H9 (cell line): ENCODE measurements around the gene TRRAP. TPM values are rescaled to one million over a fixed set of nuclear protein-coding genes. Genes with fewer than 3 reads are reported as not detected.

Experiments used
- DNase-seq: peaks from one replicate; pipeline ENCODE4 v3.0.0-alpha.2; 2017
- H2AFZ ChIP-seq: one replicate; pipeline ENCODE4 v1.6.1; 2013; ENCODE audit warnings: mild to moderate bottlenecking, low read length, control low read depth, moderate library complexity
- H2AK5ac ChIP-seq: 2 replicates; pipeline ENCODE4 v1.6.1; 2013; ENCODE audit warnings: low read length, control low read depth, mixed read lengths; ENCODE audit not compliant: insufficient read length
- H2BK120ac ChIP-seq: one replicate; pipeline ENCODE4 v1.6.1; 2013; ENCODE audit warnings: low read depth, mild to moderate bottlenecking, low read length, control low read depth, inconsistent platforms; ENCODE audit not compliant: poor library complexity, severe bottlenecking
- H2BK12ac ChIP-seq: 2 replicates; pipeline ENCODE4 v1.6.1; 2013; ENCODE audit warnings: low read length, control low read depth, mixed read lengths, low read depth; ENCODE audit not compliant: insufficient read length
- H2BK15ac ChIP-seq: 2 replicates; pipeline ENCODE4 v1.6.1; 2013; ENCODE audit warnings: low read depth, low read length, control low read depth
- H2BK20ac ChIP-seq: one replicate; pipeline ENCODE4 v1.6.1; 2013; ENCODE audit warnings: low read depth, mild to moderate bottlenecking, low read length, control low read depth, inconsistent platforms; ENCODE audit not compliant: poor library complexity, severe bottlenecking
- H2BK5ac ChIP-seq: 2 replicates; pipeline ENCODE4 v1.6.1; 2013; ENCODE audit warnings: low read length, control low read depth, mixed read lengths; ENCODE audit not compliant: insufficient read length
- H3K14ac ChIP-seq: 2 replicates; pipeline ENCODE4 v1.6.1; 2013; ENCODE audit warnings: low read length, control low read depth; ENCODE audit not compliant: insufficient read depth
- H3K18ac ChIP-seq: 2 replicates; pipeline ENCODE4 v1.6.1; 2013; ENCODE audit warnings: low read depth, mild to moderate bottlenecking, mixed read lengths, low read length, control low read depth; ENCODE audit not compliant: insufficient read length
- H3K23ac ChIP-seq: 2 replicates; pipeline ENCODE4 v1.6.1; 2013; ENCODE audit warnings: low read length, control low read depth, mixed read lengths, low read depth; ENCODE audit not compliant: insufficient read length
- H3K23me2 ChIP-seq: 2 replicates; pipeline ENCODE4 v1.6.1; 2013; ENCODE audit warnings: low read depth, mild to moderate bottlenecking, mixed read lengths, low read length, control low read depth; ENCODE audit not compliant: insufficient read length, poor library complexity, severe bottlenecking
- H3K27ac ChIP-seq: 2 replicates; pipeline ENCODE4 v1.5.1; 2013; ENCODE audit warnings: low read length, control low read depth, mixed read lengths, low read depth; ENCODE audit not compliant: insufficient read length
- H3K27me3 ChIP-seq: 2 replicates; pipeline ENCODE4 v1.6.1; 2013; ENCODE audit warnings: low read length, control low read depth, inconsistent platforms; ENCODE audit not compliant: insufficient read depth
- H3K4ac ChIP-seq: 2 replicates; pipeline ENCODE4 v1.6.1; 2013; ENCODE audit warnings: low read depth, mild to moderate bottlenecking, control low read depth, inconsistent platforms, low read length, moderate library complexity
- H3K4me1 ChIP-seq: 2 replicates; pipeline ENCODE4 v1.6.1; 2013; ENCODE audit warnings: low read length, control low read depth, inconsistent platforms; ENCODE audit not compliant: insufficient read depth
- H3K4me2 ChIP-seq: 2 replicates; pipeline ENCODE4 v1.6.1; 2013; ENCODE audit warnings: low read length, control low read depth, mixed read lengths; ENCODE audit not compliant: insufficient read length, insufficient read depth
- H3K56ac ChIP-seq: 2 replicates; pipeline ENCODE4 v1.6.1; 2013; ENCODE audit warnings: low read depth, mild to moderate bottlenecking, mixed read lengths, low read length, control low read depth; ENCODE audit not compliant: insufficient read length
- H3K79me1 ChIP-seq: 2 replicates; pipeline ENCODE4 v1.6.1; 2013; ENCODE audit warnings: low read depth, mild to moderate bottlenecking, moderate library complexity, low read length, control low read depth, inconsistent platforms; ENCODE audit not compliant: insufficient read depth, poor library complexity, severe bottlenecking
- H3K79me2 ChIP-seq: 2 replicates; pipeline ENCODE4 v1.6.1; 2013; ENCODE audit warnings: low read length, control low read depth, inconsistent platforms; ENCODE audit not compliant: insufficient read depth
- H3K9ac ChIP-seq: 2 replicates; pipeline ENCODE4 v1.6.1; 2013; ENCODE audit warnings: low read length, control low read depth, mixed read lengths; ENCODE audit not compliant: insufficient read length; ENCODE audit errors: extremely low read depth
- H3K9me3 ChIP-seq: one replicate; pipeline ENCODE4 v1.6.1; 2013; ENCODE audit warnings: low read depth, low read length, inconsistent platforms; ENCODE audit not compliant: control insufficient read depth
- H3T11ph ChIP-seq: one replicate; pipeline ENCODE4 v1.6.1; 2013; ENCODE audit warnings: mild to moderate bottlenecking, low read length, control low read depth, inconsistent platforms
- H4K20me1 ChIP-seq: one replicate; pipeline ENCODE4 v1.6.1; 2013; ENCODE audit not compliant: control insufficient read depth, insufficient read length, insufficient read depth
- H4K5ac ChIP-seq: 2 replicates; pipeline ENCODE4 v1.6.1; 2013; ENCODE audit warnings: low read depth, mild to moderate bottlenecking, mixed read lengths, low read length, control low read depth; ENCODE audit not compliant: insufficient read length
- H4K8ac ChIP-seq: replicated peaks from 2 replicates; pipeline ENCODE4 v1.6.1; 2013; ENCODE audit warnings: low read length, control low read depth, mixed read lengths, low read depth; ENCODE audit not compliant: insufficient read length
- H4K91ac ChIP-seq: 2 replicates; pipeline ENCODE4 v1.6.1; 2013; ENCODE audit warnings: low read depth, mild to moderate bottlenecking, moderate library complexity, mixed read lengths, low read length, control low read depth; ENCODE audit not compliant: insufficient read length
- H3K27ac Mint-ChIP-seq, 3 experiments: 2 replicates in 2 of 3; 3 replicates in 1 of 3; pipeline ENCODE4 v1.8.0; 2020 to 2021; ENCODE audit warnings: mixed read lengths in 3 of 3, mild to moderate bottlenecking in 1 of 3, moderate library complexity in 1 of 3
- H3K27me3 Mint-ChIP-seq: 2 replicates; pipeline ENCODE4 v1.8.0; 2021; ENCODE audit warnings: low read depth, mild to moderate bottlenecking, moderate library complexity, mixed read lengths
- H3K36me3 Mint-ChIP-seq, 3 experiments: 2 replicates in 2 of 3; 3 replicates in 1 of 3; pipeline ENCODE4 v1.8.0; 2020 to 2021; ENCODE audit warnings: low read depth in 3 of 3, mixed read lengths in 3 of 3; ENCODE audit not compliant: insufficient read depth in 1 of 3
- H3K4me1 Mint-ChIP-seq, 2 experiments: 2 replicates each; pipeline ENCODE4 v1.8.0; 2020; ENCODE audit warnings: mixed read lengths in 2 of 2
- H3K4me3 Mint-ChIP-seq, 2 experiments: 2 replicates in 1 of 2; 3 replicates in 1 of 2; pipeline ENCODE4 v1.8.0; 2020 to 2021; ENCODE audit warnings: mild to moderate bottlenecking in 2 of 2, mixed read lengths in 2 of 2, moderate library complexity in 1 of 2
- H3K9me3 Mint-ChIP-seq, 2 experiments: 2 replicates in 1 of 2; 3 replicates in 1 of 2; pipeline ENCODE4 v1.8.0; 2020; ENCODE audit warnings: mild to moderate bottlenecking in 2 of 2, mixed read lengths in 2 of 2, moderate library complexity in 1 of 2
- whole genome bisulfite sequencing: extraction: QIAGEN DNeasy Blood & Tissue Kit; methylation state at CpG from one replicate; pipeline ENCODE4 v1.1.7; 2013; ENCODE audit warnings: missing lambda C conversion rate, low lambda C conversion rate, mixed read lengths; ENCODE audit not compliant: insufficient read length; ENCODE audit errors: extremely low coverage; 5-methylcytosine and 5-hydroxymethylcytosine counted together
- total RNA-seq: library from RNA; stranded (reverse); gene quantifications from 2 replicates; pipeline ENCODE4 v1.2.1, GENCODE V29; 2021
- TF ChIP-seq, protein P1 (sequence below): fragments of 200-600 bp; sonication (generic); conservative IDR thresholded peaks from 3 replicates; pipeline ENCODE4 v1.8.0; 2021; ENCODE audit warnings: antibody characterized with exemption, mild to moderate bottlenecking

Gene TRRAP
- total RNA-seq, 1 experiment from 2014 or later: 58.6 TPM

DNA sequence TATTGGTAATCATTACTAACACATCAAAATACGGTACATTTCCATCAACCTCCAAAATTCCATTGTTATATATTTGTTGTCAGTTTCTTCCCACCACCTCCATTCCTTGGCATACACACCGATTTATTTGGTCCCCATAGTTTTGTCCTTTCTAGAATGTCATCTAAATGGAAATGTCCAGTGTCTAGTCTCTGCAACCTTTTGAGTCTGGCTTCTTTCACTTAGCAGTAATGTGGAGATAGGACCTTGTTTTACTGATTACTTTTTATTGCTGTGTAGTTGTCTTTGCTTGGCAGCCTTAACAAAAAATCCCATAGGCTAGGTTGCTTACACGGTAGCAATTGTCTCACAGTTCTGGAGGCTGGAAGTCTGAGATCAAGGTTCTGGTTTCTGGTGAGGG, 22.5 kb downstream of the TRRAP start:
- Histone ChIP-seq H3K4me2 (no peak overlapping the region), H3K9me3 (peaks cover 4% of the 10 kb centered on the region), H2BK20ac (no peak overlapping the region), H3K4me1 (no peaks in the 10 kb centered on the region), H3K18ac (no peak overlapping the region), H3K23me2 (no peaks in the 10 kb centered on the region), H2BK120ac (no peak overlapping the region), H3K14ac (no peak overlapping the region), H3K9ac (no peak overlapping the region), H2AFZ (no peak overlapping the region), H2BK5ac (no peak overlapping the region), H2BK15ac (no peak overlapping the region), H3T11ph (no peak overlapping the region), H3K27ac (no peak overlapping the region), H4K8ac (no peak overlapping the region), H4K20me1 (no peaks in the 10 kb centered on the region), H3K23ac (no peak overlapping the region), H3K79me1 (no peaks in the 10 kb centered on the region), H3K79me2 (no peaks in the 10 kb centered on the region), H3K56ac (no peak overlapping the region), H2BK12ac (no peak overlapping the region), H3K4ac (no peak overlapping the region), H3K27me3 (no peaks in the 10 kb centered on the region), H4K5ac (no peak overlapping the region), H2AK5ac (no peak overlapping the region), H4K91ac (no peak overlapping the region)
- Mint-ChIP-seq H3K4me1 (no peaks in the 10 kb centered on the region), H3K4me3 (no peak overlapping the region), H3K27me3 (no peaks in the 10 kb centered on the region), H3K27ac (no peak overlapping the region), H3K9me3 (peaks cover 4 to 12% of the 10 kb centered on the region in 2 experiments; a peak in 3 of 5 replicates), H3K36me3 (peaks cover 74 to 96% (median 93%) of the 10 kb centered on the region in 3 experiments)
- DNase-seq: no peak
- WGBS: no CpG with 5 or more reads among the region's 3 CpGs
- TF ChIP-seq, protein P1, sequence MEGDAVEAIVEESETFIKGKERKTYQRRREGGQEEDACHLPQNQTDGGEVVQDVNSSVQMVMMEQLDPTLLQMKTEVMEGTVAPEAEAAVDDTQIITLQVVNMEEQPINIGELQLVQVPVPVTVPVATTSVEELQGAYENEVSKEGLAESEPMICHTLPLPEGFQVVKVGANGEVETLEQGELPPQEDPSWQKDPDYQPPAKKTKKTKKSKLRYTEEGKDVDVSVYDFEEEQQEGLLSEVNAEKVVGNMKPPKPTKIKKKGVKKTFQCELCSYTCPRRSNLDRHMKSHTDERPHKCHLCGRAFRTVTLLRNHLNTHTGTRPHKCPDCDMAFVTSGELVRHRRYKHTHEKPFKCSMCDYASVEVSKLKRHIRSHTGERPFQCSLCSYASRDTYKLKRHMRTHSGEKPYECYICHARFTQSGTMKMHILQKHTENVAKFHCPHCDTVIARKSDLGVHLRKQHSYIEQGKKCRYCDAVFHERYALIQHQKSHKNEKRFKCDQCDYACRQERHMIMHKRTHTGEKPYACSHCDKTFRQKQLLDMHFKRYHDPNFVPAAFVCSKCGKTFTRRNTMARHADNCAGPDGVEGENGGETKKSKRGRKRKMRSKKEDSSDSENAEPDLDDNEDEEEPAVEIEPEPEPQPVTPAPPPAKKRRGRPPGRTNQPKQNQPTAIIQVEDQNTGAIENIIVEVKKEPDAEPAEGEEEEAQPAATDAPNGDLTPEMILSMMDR: no peak
